ENCODE measurements around the gene CCDC69.
A peak's percentile ranks its signal among the peaks of the same experiment; 100 is the strongest.
"Not testable (repeated sequence)": the region's sequence is repeated elsewhere in the genome, so short reads cannot be mapped to it uniquely, and the experiment has no call there.

The CCDC69 gene

DNA sequence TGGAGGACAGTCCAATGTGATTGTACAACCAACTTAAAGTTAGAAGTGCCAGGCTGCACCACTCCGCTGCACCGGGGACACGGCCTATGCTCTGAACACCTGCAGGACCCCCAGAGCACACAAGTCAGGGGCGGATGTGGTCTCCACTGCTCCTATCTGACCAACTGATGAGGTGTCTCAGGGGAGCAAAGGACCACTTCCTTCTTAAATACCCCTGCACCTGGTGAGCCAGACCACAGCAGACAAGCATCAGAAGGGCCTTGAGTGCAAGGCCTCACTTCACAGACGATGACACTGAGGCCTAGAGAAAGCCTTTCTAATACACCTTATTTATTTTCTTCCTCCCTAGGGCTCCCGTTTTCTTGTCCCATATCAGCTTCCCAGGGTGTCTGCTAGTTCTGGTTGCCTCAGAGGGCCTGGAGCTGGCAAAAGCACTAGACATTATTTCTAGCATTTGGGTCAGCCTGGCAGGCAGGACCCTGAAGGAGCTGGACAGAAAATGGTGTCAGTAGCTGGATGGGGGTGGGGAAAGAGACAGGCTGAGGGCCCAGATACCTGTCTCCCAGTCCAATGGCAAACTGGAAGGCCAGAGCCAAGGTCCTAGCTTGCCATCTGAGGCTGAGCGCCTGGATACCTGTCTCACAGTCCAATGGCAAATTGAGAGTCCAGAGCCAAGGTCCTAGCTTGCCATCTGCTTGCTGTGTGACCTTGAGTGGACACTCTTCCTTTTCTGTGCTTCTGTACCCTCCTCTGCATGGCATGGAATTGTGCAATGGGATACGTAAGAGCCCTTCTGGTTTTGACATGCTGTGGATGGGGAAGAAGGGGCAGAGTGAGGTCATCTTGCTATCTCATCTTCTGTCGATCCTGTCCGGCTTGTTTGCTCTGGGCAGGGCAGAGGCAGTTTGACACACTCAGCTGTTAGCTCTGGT, 9.0 kb downstream of the CCDC69 start:
- in situ Hi-C loops (cut with HindIII; ENCODE audit: low pct_unique_long_range_greater_than_20kb, low sequenced_read_pairs) = no loop called here
- TF ChIP-seq JUND (IDR thresholded peaks at IDR 0.05; ENCODE audit: low read depth) = no peak
- peak in 1 of 2 experiments; percentile 29 for DNase-seq (ENCODE audit: low read depth in 1 of 2, low spot score in 1 of 2)

DNA sequence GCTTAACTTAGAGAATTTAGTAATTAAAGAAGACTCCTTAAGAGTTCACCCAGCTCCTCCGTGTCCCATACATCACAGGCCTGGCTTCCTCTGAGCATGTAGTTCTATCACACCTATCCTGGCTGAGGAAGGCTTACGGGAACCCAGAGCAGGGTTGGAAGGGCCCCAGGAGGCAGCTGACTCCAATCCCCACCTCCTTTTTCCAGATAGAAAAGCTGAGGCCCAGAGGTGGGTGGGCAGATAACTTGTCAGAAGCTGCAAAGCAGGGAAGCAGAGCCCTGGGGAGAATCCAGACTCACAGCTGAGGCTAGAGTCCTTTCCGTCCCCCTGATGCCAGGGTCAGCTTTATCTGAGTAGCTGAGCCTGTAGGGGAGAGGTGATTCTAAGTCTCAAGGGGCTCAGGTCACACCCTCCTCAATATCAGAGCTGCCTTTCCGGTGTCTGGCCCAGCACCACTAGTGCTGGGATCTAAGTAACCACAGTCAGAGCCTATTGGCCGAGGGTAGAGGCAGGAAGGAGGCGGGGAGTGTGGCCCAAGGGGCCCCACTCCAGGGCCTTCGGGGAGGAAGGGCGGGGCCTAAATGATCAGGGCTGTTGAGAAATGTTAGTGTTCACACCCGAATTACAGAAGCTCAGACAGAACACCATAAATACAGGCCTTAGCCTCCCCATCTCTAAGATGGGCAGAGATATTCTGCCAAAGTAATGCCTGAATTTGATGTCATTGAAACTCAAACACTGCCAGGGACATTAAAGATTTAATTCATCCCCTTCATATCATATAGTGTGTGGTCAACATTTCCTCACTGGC, 9.9 kb downstream of the CCDC69 start:
- no peak for TF ChIP-seq JUND (IDR thresholded peaks at IDR 0.05; ENCODE audit: low read depth)
- DNase-seq (ENCODE audit: low read depth in 1 of 2, low spot score in 1 of 2) = no peak
- in situ Hi-C loops (cut with HindIII; ENCODE audit: low pct_unique_long_range_greater_than_20kb, low sequenced_read_pairs) = no loop called here

DNA sequence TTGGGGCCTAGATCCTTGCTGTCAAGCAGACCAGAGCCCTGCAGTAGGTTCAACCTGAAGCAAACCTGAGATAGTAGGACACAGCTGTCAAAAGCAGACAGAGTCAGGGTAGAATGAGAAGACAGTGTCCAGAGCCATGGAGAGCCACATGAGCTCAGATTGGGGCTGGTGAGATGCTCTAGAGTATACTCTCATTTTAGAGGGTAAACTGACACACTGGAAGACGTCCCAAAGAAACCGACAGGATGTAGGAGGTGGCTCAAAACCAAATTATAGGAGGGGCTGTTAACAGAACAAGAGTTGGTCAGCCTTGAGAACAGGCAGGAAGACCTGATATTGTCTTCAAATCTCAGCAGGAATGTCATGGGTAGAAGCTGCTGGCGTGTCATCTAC, 11.5 kb downstream of the CCDC69 start:
- no peak for TF ChIP-seq JUND (IDR thresholded peaks at IDR 0.05; ENCODE audit: low read depth)
- in situ Hi-C loops (cut with HindIII; ENCODE audit: low pct_unique_long_range_greater_than_20kb, low sequenced_read_pairs) = no loop called here
- DNase-seq (ENCODE audit: low read depth in 1 of 2, low spot score in 1 of 2) = no peak

DNA sequence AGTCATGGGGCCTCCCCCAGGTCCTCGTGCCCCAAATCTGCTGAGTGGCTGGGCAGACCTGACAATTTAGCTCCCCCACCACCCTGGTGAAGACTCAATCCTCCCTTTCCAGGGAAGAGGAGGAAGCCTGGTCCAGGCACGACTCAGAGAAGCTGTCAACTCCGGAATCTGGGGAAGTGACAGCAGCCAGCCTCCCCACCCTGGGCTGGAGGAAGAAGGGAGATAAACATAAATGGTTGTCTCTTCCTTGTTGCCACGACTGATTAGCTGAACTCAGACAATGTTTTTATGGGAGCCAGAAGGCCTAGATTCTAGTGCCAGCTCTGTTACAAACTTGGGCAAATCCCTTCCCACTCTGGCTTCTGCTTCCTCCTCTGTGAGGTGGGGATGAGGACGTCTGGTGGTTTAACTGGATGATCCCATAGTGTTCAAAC, 15.4 kb downstream of the CCDC69 start:
- in situ Hi-C loops (cut with HindIII; ENCODE audit: low pct_unique_long_range_greater_than_20kb, low sequenced_read_pairs) = no loop called here
- TF ChIP-seq JUND (IDR thresholded peaks at IDR 0.05; ENCODE audit: low read depth) = no peak
- DNase-seq (ENCODE audit: low read depth in 1 of 2, low spot score in 1 of 2) = no peak

DNA sequence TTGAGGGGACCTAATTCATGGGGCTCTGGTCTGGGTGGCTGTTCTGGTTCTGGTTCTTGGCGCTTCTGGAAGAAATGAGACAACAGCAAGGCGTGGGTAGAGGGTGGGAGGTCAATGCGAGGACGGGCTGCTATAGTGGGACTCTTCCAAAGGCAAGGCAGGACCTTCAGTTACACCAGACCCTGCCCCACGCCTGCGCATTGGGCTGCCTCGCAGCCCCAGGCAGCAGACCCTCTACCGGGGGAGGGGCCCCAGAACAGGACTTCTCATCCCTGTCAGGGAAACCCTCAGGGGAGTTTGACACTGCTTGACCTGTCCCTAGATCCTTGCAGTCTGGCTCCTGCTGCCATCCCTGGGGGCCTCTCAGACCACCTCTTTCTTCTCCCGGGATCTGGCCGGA, 18.5 kb downstream of the CCDC69 start:
- DNase-seq (ENCODE audit: low read depth in 1 of 2, low spot score in 1 of 2) = no peak
- no peak for TF ChIP-seq JUND (IDR thresholded peaks at IDR 0.05; ENCODE audit: low read depth)
- in situ Hi-C loops (cut with HindIII; ENCODE audit: low pct_unique_long_range_greater_than_20kb, low sequenced_read_pairs) = no loop called here

DNA sequence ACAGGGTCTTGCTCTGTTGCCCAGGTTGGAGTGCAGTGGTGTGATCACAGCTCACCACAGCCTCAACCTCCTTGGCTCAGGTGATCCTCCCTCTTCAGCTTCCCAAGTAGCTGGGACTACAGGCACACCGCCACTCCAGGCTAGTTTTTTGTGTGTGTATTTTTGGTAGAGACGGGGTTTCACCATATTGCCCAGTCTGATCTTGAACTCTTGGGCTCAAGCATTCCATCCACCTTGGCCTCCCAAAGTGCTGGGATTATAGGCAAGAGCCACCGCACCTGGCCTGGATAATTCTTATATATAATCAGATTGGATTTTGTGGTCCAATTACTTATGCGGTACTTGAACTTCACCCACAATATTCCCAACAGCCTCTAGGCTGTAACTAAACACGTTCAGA, 19.8 kb downstream of the CCDC69 start:
- no peak for TF ChIP-seq JUND (IDR thresholded peaks at IDR 0.05; ENCODE audit: low read depth)
- no peak for DNase-seq (ENCODE audit: low read depth in 1 of 2, low spot score in 1 of 2)
- in situ Hi-C loops (cut with HindIII; ENCODE audit: low pct_unique_long_range_greater_than_20kb, low sequenced_read_pairs) = no loop called here

- peak in 1 of 2 experiments; percentile 34 for DNase-seq (ENCODE audit: low read depth in 1 of 2, low spot score in 1 of 2)
- in situ Hi-C loops (cut with HindIII; ENCODE audit: low pct_unique_long_range_greater_than_20kb, low sequenced_read_pairs) = no loop called here
- TF ChIP-seq JUND (IDR thresholded peaks at IDR 0.05; ENCODE audit: low read depth) = no peak
Measured at GRCh38 chr5:151202381-151203139, 21.3 kb downstream of the CCDC69 start.

- in situ Hi-C loops (cut with HindIII; ENCODE audit: low pct_unique_long_range_greater_than_20kb, low sequenced_read_pairs) = no loop called here
- no peak for DNase-seq (ENCODE audit: low read depth in 1 of 2, low spot score in 1 of 2)
- TF ChIP-seq JUND (IDR thresholded peaks at IDR 0.05; ENCODE audit: low read depth) = no peak
Measured at GRCh38 chr5:151200913-151201595, 22.8 kb downstream of the CCDC69 start.

DNA sequence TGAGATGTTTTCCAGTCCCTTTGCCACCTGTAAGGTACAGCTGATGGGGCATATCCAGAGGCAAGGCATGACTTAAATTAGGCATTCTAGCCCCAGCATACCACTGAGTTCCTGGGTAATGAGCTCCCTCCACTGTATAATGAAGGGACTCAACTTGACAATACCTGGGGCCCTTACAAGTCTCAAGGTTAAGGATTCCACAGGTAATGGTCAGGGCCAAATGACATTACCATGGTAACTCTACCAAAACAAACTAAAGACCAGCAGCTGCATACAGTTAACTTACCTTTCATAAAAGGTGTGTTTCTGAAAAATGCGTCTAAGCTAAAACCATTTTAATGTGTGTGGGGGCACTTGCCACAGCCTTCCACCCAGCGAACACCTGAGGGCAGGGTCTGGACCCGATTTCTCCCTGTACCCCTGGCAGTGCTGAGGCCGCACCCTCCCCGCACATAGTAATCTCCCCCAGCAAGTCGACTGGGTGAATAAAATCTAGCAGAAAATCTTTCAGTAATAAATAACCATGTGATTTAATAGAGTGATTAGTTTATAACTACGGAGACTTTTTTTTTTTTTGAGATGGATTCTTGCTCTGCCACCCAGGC, 24.2 kb downstream of the CCDC69 start:
- TF ChIP-seq JUND (IDR thresholded peaks at IDR 0.05; ENCODE audit: low read depth) = no peak
- no peak for DNase-seq (ENCODE audit: low read depth in 1 of 2, low spot score in 1 of 2)
- in situ Hi-C loops (cut with HindIII; ENCODE audit: low pct_unique_long_range_greater_than_20kb, low sequenced_read_pairs) = no loop called here

GRCh38 chr5:151198861-151199260, 25.0 kb downstream of the CCDC69 start:
- no peak for DNase-seq (ENCODE audit: low read depth in 1 of 2, low spot score in 1 of 2)
- TF ChIP-seq JUND (IDR thresholded peaks at IDR 0.05; ENCODE audit: low read depth) = no peak
- in situ Hi-C loops (cut with HindIII; ENCODE audit: low pct_unique_long_range_greater_than_20kb, low sequenced_read_pairs) = no loop called here

DNA sequence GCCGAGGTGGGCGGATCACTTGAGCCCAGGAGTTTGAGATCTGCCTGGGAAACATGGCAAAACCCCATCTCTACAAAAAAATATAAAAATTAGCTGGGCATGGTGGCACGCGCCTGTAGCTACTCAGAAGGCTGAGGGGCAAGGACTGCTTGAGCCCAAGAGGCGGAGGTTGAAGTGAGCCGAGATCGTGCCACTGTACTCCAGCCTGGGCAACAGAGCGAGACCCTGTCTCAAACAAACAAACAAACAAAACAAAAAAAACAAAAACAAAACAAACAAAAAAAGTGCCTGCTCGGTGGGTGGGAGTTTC, 26.6 kb downstream of the CCDC69 start:
- DNase-seq (ENCODE audit: low read depth in 1 of 2, low spot score in 1 of 2); in situ Hi-C loops (cut with HindIII; ENCODE audit: low pct_unique_long_range_greater_than_20kb, low sequenced_read_pairs): not testable (repeated sequence)
